ENCODE measurements around the gene SUPT3H.

SUPT3H gene

GRCh38 chr6:45009576-45009975 lies 368.2 kb downstream of the SUPT3H start:
- Mint-ChIP-seq H3K36me3 (ENCODE audit: low read depth) (peaks cover 48% of the 10 kb centered on the region), H3K9me3 (peaks cover 12% of the 10 kb centered on the region), H3K4me3 (no peak overlapping the region), H3K27me3 (ENCODE audit: low read depth, poor library complexity) (peaks cover 4% of the 10 kb centered on the region), H3K27ac (no peak overlapping the region), H3K4me1 (peaks cover 7% of the 10 kb centered on the region)
- TF ChIP-seq, protein P1, sequence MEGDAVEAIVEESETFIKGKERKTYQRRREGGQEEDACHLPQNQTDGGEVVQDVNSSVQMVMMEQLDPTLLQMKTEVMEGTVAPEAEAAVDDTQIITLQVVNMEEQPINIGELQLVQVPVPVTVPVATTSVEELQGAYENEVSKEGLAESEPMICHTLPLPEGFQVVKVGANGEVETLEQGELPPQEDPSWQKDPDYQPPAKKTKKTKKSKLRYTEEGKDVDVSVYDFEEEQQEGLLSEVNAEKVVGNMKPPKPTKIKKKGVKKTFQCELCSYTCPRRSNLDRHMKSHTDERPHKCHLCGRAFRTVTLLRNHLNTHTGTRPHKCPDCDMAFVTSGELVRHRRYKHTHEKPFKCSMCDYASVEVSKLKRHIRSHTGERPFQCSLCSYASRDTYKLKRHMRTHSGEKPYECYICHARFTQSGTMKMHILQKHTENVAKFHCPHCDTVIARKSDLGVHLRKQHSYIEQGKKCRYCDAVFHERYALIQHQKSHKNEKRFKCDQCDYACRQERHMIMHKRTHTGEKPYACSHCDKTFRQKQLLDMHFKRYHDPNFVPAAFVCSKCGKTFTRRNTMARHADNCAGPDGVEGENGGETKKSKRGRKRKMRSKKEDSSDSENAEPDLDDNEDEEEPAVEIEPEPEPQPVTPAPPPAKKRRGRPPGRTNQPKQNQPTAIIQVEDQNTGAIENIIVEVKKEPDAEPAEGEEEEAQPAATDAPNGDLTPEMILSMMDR (IDR thresholded peaks at IDR 0.05), result no peak
- DNase-seq, result no peak

DNA sequence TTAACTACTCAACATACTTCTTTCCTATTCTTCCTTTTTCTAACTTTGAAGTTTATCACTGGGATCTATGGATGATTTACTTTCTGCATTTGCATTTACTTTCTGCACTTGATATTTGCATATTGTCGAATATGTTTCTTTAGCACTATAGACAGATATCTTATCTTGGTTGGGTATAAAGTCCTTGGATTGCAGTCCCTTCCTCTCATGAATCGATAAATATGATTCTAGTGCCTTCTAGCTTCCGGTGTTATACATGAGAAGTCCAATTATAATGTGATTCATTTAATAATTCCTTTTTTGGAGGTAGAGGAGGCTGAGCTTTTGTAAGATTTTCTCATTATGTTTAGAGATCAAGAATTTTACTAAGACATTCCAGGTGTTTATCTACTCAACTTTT lies 370.8 kb downstream of the SUPT3H start:
- TF ChIP-seq, protein P1 (IDR thresholded peaks at IDR 0.05), result no peak
- H3K9me3 Mint-ChIP-seq, result peaks cover 2% of the 10 kb centered on the region
- H3K4me1 Mint-ChIP-seq, result no peaks in the 10 kb centered on the region
- peaks cover under 1% of the 10 kb centered on the region for H3K27me3 Mint-ChIP-seq (ENCODE audit: low read depth, poor library complexity)
- peaks cover 22% of the 10 kb centered on the region for H3K36me3 Mint-ChIP-seq (ENCODE audit: low read depth)
- H3K4me3 Mint-ChIP-seq, result no peak overlapping the region
- DNase-seq, result no peak
- no peak overlapping the region for H3K27ac Mint-ChIP-seq

DNA sequence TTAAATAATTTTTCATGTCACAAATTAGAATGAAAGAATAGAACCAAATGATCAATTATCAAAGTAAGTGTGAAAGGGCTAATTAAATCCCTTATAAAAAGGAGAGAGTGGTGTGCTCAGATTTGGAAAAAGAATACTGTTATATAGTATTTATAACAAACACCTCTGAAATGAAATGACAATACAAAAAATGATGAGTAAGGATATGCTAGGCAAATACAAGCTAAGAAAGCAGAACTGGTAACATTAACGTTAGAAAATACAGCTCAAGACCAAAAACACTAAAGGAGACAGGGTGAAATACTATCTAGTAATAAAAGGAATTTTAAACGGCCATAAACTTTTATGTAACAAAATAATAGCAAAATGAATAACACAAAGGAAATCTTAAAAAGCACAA lies 373.8 kb downstream of the SUPT3H start:
- H3K27me3 Mint-ChIP-seq (ENCODE audit: low read depth, poor library complexity), result no peaks in the 10 kb centered on the region

DNA sequence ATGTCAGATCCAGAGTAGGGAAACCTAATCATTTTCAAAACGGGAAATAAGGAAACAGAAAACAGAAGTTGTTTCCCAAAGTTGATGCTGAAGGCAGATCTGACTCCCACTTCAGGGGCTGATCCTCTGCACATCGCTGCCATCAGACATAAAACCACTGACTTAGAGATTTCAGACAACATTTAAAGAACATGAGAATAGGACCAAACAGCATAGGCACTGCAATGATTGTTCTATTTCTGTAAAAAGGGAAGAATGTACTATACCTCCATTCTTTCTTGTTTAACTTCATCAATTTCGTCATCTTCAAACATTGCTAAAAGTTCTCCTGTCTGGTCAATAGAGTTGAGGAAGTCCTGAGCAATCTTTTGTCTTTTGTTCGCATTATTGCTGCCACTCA lies 374.3 kb downstream of the SUPT3H start:
- Mint-ChIP-seq H3K27ac (no peak overlapping the region), H3K4me1 (no peaks in the 10 kb centered on the region), H3K36me3 (ENCODE audit: low read depth) (peaks cover 12% of the 10 kb centered on the region), H3K27me3 (ENCODE audit: low read depth, poor library complexity) (no peaks in the 10 kb centered on the region), H3K9me3 (no peaks in the 10 kb centered on the region), H3K4me3 (no peak overlapping the region)
- TF ChIP-seq, protein P1 (IDR thresholded peaks at IDR 0.05), result no peak
- no peak for DNase-seq

More for the DNA sequence above, 373.8 kb downstream of the SUPT3H start:
- peaks cover 12% of the 10 kb centered on the region for H3K36me3 Mint-ChIP-seq (ENCODE audit: low read depth)
- TF ChIP-seq, protein P1 (IDR thresholded peaks at IDR 0.05), result no peak
- H3K9me3 Mint-ChIP-seq, result no peaks in the 10 kb centered on the region
- no peaks in the 10 kb centered on the region for H3K4me1 Mint-ChIP-seq
- H3K27ac Mint-ChIP-seq, result no peak overlapping the region
- no peak for DNase-seq
- no peak overlapping the region for H3K4me3 Mint-ChIP-seq

DNA sequence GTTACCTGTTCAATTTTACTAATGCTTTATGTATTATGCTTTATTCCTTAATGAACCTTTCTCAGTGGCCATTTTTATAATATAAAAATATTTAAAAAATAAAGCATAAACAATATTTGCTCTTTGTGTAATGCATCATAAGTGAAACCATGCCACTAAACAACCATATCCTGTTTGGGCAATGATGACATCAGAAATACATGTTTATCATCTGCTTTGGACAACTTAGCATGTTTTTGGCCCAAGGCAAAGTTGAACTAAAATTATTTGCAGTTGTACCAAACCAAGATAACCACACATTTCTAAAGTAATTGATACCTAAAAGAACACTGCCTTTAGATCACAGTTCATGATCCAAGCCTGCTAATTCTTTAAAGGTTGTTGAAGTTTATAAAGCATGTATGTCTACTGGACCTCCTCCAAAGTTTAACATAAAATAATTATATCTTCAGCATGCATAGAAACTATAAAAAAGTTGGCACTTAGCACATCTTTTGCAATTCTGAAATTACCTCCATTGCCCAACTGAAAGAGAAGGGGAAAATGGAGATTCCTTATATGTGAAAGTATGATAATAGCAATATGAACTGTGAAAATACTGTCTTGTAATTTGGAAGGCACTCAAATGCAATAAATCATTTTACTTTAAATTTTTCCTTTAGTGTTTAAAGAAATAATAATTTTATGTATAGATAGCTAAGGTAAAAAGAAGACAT lies 375.2 kb downstream of the SUPT3H start:
- Mint-ChIP-seq H3K4me3 (no peak overlapping the region), H3K27me3 (ENCODE audit: low read depth, poor library complexity) (no peaks in the 10 kb centered on the region), H3K36me3 (ENCODE audit: low read depth) (peaks cover 12% of the 10 kb centered on the region), H3K9me3 (no peaks in the 10 kb centered on the region), H3K27ac (no peak overlapping the region), H3K4me1 (no peaks in the 10 kb centered on the region)
- TF ChIP-seq, protein P1 (IDR thresholded peaks at IDR 0.05), result no peak
- DNase-seq, result no peak

DNA sequence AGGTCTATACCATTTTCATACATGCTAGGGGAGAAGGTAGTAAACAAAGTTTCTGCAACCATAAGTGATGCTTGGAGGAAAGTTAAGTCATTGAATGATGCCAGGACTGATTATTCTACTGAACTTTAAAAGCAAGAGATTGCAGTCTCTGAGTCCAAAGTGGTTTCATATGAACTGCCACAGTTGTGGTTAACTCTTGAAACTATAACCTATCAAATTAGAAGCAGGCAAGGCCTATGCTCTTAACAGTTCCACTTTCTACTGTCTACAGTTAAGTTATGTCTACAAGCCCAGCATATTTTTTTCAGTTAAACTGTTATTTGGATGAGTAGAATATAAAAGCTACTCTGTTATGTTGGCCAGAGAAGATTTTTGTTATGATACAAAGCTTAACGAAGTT lies 376.1 kb downstream of the SUPT3H start:
- Mint-ChIP-seq H3K4me1 (no peaks in the 10 kb centered on the region), H3K27ac (no peak overlapping the region), H3K27me3 (ENCODE audit: low read depth, poor library complexity) (no peaks in the 10 kb centered on the region), H3K4me3 (no peak overlapping the region), H3K9me3 (no peaks in the 10 kb centered on the region), H3K36me3 (ENCODE audit: low read depth) (peaks cover 8% of the 10 kb centered on the region)
- no peak for DNase-seq
- TF ChIP-seq, protein P1 (IDR thresholded peaks at IDR 0.05), result no peak
